IgD-negative memory B cell (primary cell): ENCODE measurements around the gene PRSS21. TPM values are rescaled to one million over a fixed set of nuclear protein-coding genes. Genes with fewer than 3 reads are reported as not detected.

Source experiments
- H3K27ac Mint-ChIP-seq, 3 donors: one replicate each; pipeline ENCODE4 v1.8.0; 2020 to 2022; ENCODE audit warnings: mild to moderate bottlenecking in 3 of 3, mixed read lengths in 3 of 3, moderate library complexity in 1 of 3
- H3K27me3 Mint-ChIP-seq: one replicate; pipeline ENCODE4 v1.8.0; 2021; ENCODE audit warnings: mixed read lengths
- H3K36me3 Mint-ChIP-seq: one replicate; pipeline ENCODE4 v1.8.0; 2020; ENCODE audit warnings: mild to moderate bottlenecking, mixed read lengths
- H3K4me1 Mint-ChIP-seq, 3 donors: one replicate each; pipeline ENCODE4 v1.8.0; 2020 to 2022; ENCODE audit warnings: mixed read lengths in 3 of 3, mild to moderate bottlenecking in 1 of 3
- H3K4me3 Mint-ChIP-seq, 4 donors: one replicate each; pipeline ENCODE4 v1.8.0; 2020 to 2022; ENCODE audit warnings: mild to moderate bottlenecking in 4 of 4, mixed read lengths in 4 of 4, moderate library complexity in 3 of 4
- H3K9me3 Mint-ChIP-seq, 3 donors: one replicate each; pipeline ENCODE4 v1.8.0; 2020 to 2021; ENCODE audit warnings: mixed read lengths in 3 of 3, mild to moderate bottlenecking in 1 of 3
- polyA plus RNA-seq: library from polyadenylated mRNA; unstranded; fragments of 300-500 nt; fragmentation: Illumina TruSeq; gene quantifications from one replicate; pipeline ENCODE4 v1.2.3, GENCODE V29; 2021

Gene PRSS21
- polyA plus RNA-seq, 1 donor from 2014 or later, result 10.4 TPM

DNA sequence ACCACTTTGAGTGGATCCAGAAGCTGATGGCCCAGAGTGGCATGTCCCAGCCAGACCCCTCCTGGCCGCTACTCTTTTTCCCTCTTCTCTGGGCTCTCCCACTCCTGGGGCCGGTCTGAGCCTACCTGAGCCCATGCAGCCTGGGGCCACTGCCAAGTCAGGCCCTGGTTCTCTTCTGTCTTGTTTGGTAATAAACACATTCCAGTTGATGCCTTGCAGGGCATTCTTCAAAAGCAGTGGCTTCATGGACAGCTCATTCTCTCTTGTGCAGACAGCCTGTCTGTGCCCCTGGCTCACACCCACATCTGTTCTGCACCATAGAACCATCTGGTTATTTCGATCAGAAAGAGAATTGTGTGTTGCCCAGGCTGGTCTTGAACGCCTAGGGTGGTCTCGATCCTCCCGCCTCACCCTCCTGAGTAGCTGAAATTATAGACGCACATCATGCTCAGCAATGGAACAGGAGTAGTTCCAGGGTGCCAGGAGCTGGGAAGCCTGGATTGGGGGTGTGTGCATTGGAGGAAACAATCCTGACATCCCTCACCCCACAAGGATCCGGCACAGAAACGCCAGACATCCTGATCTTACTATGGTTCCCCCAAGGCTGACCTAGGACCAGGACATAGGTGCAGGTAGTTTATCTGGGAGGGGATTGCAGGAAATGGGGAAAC lies 4.6 kb downstream of the PRSS21 start:
- Mint-ChIP-seq H3K27me3 (peaks cover 2% of the 10 kb centered on the region), H3K36me3 (peaks cover 2% of the 10 kb centered on the region), H3K9me3 (peaks cover 0 to 1% (median 0%) of the 10 kb centered on the region in 3 donors), H3K4me3 (no peak overlapping the region), H3K27ac (no peak overlapping the region), H3K4me1 (peaks cover 0 to 3% (median 0%) of the 10 kb centered on the region in 3 donors)

DNA sequence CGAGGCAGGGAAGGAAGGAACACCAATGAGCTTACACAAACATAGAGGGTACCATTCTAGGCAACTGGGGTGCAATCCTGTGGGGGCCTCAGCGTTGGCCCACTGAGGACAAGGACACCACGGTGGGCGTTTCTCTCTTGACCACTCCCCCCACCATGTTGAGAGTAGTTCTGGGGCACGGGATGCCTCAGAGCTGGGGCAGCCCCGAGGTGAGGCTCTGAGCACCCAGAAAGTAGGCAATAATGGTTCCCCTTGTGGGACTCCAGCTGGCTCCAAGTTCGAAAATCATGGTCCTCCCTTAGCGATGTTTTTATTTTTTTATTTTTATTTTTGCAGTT lies 5.1 kb downstream of the PRSS21 start:
- H3K4me3 Mint-ChIP-seq, result no peak overlapping the region
- peaks cover 2% of the 10 kb centered on the region for H3K27me3 Mint-ChIP-seq
- H3K9me3 Mint-ChIP-seq, result peaks cover 0 to 1% (median 0%) of the 10 kb centered on the region in 3 donors
- peaks cover 2% of the 10 kb centered on the region for H3K36me3 Mint-ChIP-seq
- peaks cover 0 to 3% (median 0%) of the 10 kb centered on the region in 3 donors for H3K4me1 Mint-ChIP-seq
- H3K27ac Mint-ChIP-seq, result no peak overlapping the region

DNA sequence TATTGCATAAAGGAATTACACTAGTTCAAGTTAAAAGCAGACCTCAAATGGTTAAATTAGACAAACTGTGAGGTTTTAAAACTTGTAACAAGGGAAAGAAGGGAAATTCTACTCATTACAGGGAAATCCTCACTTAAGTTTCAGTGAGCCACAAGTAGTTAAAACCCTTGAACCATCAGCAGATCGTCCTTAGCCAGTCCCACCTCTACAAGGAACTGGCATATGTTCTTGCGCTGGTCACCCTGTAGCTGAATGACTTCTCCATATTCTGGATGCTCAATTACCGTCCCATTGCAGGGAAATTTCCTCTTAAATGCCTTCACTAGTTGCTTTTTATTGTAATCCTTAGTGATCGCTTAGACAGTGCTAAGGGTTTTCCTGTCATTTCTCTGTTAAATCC lies 5.5 kb downstream of the PRSS21 start:
- Mint-ChIP-seq H3K27me3 (peaks cover 2% of the 10 kb centered on the region), H3K4me3 (no peak overlapping the region)

DNA sequence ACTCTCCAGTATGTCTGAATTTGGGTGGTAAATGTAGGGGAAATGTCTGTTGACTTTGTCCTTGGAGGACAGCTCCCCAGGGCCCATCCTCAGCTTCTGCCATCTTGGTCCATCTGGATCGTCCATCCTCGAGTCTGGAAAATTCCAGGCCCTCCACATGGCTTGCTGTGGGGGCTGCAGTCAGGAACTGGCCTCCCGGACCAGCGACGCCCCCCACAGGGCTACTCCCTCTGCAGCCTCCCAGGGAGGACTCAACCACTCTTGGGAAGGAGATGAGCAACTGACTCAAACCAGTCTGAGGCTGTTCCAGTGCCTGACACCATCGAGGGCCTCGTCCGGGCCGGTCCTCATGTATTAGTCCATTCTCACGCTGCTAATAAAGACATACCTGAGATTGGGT lies 7.6 kb downstream of the PRSS21 start:
- Mint-ChIP-seq H3K27ac (no peak overlapping the region), H3K4me1 (peaks cover 0 to 3% (median 0%) of the 10 kb centered on the region in 3 donors), H3K36me3 (no peaks in the 10 kb centered on the region), H3K27me3 (peaks cover 3% of the 10 kb centered on the region), H3K9me3 (no peaks in the 10 kb centered on the region), H3K4me3 (no peak overlapping the region)

More for the DNA sequence above, 5.5 kb downstream of the PRSS21 start:
- peaks cover 0 to 3% (median 0%) of the 10 kb centered on the region in 3 donors for H3K4me1 Mint-ChIP-seq
- H3K27ac Mint-ChIP-seq, result no peak overlapping the region
- H3K9me3 Mint-ChIP-seq, result peaks cover 0 to 1% (median 0%) of the 10 kb centered on the region in 3 donors
- peaks cover 2% of the 10 kb centered on the region for H3K36me3 Mint-ChIP-seq

DNA sequence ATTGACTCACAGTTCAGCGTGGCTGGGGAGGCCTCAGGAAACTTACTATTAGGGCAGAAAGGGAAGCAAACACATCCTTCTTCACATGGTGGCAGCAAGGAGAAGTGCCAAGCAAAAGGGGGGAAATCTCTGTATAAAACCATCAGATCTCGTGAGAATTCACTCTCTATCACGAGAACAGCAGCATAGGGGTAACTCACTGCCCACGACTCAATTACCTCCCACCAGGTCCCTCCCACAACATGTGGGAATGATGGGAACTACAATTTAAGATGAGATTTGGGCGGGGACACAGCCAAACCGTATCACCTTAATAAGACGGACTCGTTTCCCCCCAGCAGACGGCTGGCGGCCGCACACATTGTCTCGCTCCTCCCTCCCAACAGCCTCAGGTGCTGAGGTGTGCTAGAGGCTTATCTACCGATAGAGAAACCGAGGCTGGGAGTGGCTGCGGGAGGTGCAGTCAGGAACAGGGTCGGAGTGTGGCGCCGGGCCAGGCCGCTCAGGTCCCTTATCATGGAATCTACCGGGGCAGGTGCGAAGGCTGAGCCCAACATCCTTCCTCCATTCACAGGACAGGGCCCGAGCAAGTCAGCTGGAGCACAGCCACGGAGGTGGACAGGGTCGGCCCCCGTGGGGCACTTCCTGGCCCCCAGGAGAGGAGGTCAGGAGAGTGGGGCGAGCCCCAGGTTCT lies 8.2 kb downstream of the PRSS21 start:
- Mint-ChIP-seq H3K27me3 (peaks cover 3% of the 10 kb centered on the region), H3K27ac (no peak overlapping the region), H3K4me1 (peaks cover 0 to 3% (median 0%) of the 10 kb centered on the region in 3 donors), H3K36me3 (no peaks in the 10 kb centered on the region), H3K9me3 (no peaks in the 10 kb centered on the region), H3K4me3 (no peak overlapping the region)

DNA sequence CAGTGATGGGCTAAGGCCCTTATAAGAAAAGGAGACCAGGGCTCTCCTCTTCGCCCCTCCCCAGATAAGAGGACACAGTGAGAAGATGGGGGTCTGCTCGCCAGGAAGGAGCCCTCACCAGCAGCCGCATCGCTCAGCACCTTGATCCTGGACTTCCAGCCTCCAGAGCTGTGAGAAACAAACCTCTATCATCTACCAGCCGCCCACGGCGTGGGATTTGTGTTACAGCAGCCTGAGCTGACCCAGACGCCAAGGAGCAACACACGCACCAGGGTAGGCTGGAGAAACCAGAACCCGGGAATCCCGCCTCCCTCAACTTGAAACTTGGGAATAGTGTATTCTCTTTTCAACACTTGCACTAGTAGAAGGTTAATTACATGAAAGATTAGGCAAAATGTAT lies 8.9 kb downstream of the PRSS21 start:
- peaks cover 6% of the 10 kb centered on the region for H3K27me3 Mint-ChIP-seq
- H3K4me1 Mint-ChIP-seq, result peaks cover 0 to 3% (median 0%) of the 10 kb centered on the region in 3 donors
- no peaks in the 10 kb centered on the region for H3K36me3 Mint-ChIP-seq
- no peaks in the 10 kb centered on the region for H3K9me3 Mint-ChIP-seq
- no peak overlapping the region for H3K27ac Mint-ChIP-seq
- no peak overlapping the region for H3K4me3 Mint-ChIP-seq

DNA sequence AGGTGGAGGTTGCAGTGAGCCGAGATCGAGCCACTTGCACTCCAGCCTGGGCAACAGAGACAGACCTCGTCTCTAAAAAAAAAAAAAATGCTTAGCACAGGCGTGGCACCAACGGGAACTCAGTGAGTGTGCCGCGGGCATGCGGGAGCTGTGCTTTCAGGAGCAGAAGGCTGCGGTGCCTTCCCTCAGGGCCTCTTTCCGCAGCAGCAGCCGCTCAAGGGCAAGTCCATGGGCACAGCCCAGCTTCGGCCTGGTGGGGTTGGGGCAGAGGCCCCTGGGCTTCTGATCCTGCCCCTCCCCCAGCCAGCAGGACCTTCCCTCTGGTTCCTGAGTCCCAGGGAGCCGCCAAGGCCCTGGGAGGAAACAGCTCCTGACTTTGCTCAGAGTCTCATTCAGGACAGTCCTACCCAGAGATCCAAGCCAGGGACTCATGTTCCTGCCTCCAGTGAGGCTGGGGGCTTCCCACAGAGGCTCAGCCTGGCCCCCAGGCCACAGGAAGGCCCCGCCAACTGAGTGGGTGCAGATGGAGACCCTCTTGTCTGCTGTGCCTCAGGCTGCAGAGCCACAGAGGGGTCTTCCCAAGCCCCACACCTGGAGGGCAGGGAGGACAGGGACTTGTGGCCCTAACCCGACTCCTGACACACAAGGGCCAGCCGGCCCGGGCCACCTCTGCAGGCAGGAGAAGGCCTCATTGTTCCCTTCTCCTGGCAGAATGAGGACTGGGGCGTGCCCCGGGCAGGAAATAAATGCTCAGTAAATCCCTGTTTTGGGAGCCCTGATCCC lies 9.7 kb downstream of the PRSS21 start:
- Mint-ChIP-seq H3K27ac (no peak overlapping the region), H3K27me3 (peaks cover 14% of the 10 kb centered on the region), H3K4me3 (no peak overlapping the region), H3K4me1 (peaks cover 0 to 3% (median 0%) of the 10 kb centered on the region in 3 donors), H3K36me3 (no peaks in the 10 kb centered on the region), H3K9me3 (no peaks in the 10 kb centered on the region)

DNA sequence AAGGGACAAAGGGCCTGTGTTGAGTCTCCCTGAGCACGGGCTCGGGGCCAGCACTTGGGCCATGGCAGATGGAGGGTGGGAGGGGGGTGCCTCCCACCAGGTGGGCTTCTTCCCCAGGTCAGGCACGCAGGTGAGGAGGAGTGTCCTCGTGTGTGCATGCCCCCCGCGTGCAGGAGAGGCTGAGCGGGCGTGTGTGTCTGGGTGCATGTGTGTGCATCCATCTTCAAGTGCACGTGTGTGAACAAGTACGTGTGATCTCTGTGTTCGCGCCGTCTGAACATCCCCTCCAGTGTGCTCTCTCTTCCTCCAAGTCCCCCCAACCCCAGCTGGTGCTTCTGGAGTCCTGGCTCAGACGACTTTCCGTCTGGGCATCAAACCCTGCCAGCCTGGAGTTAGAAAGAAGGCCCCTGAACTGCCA lies 10.3 kb downstream of the PRSS21 start:
- Mint-ChIP-seq H3K27ac (no peak overlapping the region), H3K9me3 (no peaks in the 10 kb centered on the region), H3K4me3 (no peak overlapping the region), H3K4me1 (peaks cover 0 to 3% (median 0%) of the 10 kb centered on the region in 3 donors), H3K36me3 (no peaks in the 10 kb centered on the region), H3K27me3 (peaks cover 14% of the 10 kb centered on the region)

DNA sequence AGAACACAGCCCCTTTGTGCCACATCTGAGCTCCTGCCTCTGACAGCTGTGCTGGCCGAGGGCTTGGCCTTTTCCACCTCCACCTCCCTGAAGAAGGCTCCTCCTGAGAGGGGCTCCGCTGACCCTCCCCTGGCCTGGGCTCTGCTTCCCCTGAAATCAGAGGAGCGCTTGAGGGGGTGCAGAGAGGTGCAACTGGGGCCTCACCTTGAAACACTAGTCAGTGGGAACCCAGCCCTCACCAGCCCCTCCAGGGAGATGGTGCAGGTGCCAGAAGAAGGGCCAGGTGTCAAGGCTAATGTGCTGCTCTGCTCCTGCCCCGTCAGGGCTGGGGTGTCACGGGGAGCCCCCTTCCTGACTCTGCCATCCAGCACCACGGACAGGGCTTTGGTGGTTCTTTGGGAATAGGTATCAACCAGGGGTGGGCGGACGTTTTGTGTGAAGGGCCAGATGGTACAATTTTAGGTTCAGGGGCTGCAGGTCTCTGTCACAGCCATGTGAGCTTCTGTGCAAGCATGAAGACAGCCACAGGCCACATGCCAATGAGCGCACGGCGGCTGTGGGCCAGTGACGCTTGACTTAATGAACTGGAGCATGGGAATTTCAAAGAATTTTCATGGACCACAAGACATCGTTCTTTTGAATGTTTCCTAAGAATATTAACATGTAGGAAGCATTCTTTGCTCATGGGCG lies 10.9 kb downstream of the PRSS21 start:
- H3K4me1 Mint-ChIP-seq, result no peaks in the 10 kb centered on the region
- no peak overlapping the region for H3K27ac Mint-ChIP-seq
- H3K4me3 Mint-ChIP-seq, result no peak overlapping the region
- H3K36me3 Mint-ChIP-seq, result no peaks in the 10 kb centered on the region
- H3K9me3 Mint-ChIP-seq, result no peaks in the 10 kb centered on the region
- H3K27me3 Mint-ChIP-seq, result peaks cover 16% of the 10 kb centered on the region

DNA sequence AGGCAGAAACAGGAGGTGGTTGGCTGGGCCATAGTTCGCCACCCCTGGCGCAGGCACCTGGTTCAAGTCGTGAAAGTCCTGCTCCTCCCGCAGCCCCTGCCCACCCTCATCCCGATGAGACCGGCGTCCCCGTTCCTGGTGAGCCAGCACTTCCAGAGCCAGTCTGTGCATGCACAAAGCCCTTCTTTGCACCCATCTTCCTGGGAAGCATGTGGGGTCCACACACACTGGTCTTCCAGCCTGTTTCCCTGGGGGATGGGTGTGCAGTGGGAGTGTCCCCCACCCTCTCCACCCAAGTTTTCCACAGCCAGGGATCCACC lies 11.4 kb downstream of the PRSS21 start:
- Mint-ChIP-seq H3K27me3 (peaks cover 16% of the 10 kb centered on the region), H3K4me3 (no peak overlapping the region), H3K36me3 (no peaks in the 10 kb centered on the region), H3K4me1 (no peaks in the 10 kb centered on the region), H3K27ac (no peak overlapping the region), H3K9me3 (no peaks in the 10 kb centered on the region)

DNA sequence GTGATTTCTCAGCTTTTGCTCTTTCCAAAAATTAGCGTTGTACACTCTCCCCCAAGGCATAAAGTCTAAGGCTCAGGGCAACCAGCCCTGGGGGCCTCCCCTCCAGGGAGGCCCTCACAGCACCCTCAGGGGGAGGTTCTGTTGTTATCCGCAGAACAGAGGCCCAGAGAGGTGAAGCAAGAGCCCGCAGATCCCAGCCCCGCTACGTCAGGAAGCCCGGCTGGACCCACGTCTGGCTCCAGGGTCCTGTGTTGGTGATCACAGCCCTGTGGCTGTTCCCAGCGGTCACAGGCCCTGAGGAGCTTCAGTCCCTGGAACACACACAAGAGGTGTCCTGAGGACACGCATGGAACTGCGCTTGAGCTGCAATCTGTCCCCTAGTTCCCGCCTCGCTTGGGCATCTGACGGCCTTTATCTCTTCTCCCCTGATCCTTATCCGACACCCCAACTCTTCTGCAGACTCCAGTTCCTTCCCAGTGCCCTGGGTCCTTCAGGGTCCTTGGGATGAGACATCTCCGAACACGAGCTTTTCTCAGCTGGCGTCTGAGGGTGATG lies 11.9 kb downstream of the PRSS21 start:
- Mint-ChIP-seq H3K27ac (no peak overlapping the region), H3K4me3 (no peak overlapping the region), H3K27me3 (peaks cover 16% of the 10 kb centered on the region)

DNA sequence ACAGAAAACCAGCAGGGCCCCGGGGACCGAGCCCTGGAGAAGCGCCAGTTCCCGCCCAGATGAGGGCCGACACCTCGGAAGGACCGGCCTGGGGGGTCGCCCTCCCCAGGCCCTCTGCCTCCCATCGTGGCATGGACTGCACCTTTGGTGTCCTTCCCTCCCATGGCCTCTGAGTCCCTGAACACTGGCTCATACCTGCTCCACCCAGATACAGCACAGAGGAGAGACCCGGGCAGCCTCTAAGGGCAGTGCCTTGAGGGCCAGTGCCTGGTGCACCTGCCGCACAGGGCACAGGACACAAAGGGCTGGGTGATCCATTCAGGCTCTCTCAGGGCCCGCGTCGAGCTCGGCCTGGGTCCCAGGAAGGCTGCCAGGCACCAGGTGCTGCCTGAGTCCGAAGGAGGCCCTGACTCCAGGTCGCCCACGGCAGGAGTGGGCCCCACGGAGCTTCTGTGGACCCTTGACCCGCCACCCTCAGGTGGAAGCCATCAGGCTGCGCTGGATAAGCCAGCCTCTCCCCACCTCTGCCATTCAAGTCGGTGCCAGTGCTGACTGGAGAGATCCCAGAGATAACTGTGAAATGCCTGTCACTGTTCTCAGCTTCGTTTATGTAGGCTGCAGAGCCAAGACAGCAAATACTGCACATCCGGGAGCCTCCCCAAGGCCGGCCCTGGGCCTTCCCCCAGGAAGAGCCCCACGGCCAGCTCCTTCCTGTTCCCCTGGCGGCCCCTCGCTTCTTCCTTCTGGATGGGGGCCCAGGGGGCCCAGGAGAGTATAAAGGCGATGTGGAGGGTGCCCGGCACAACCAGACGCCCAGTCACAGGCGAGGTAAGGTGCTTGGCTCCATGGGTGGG lies 12.7 kb downstream of the PRSS21 start, which contains the start of gene ZG16B:
Gene ZG16B (plus strand): TSS at position 803 of the 854 bp plus-strand sequence. CDS start 139 bp downstream, outside the sequence.
- Mint-ChIP-seq H3K27ac (no peak within 1 kb of the TSS), H3K4me3 (peak within 1 kb of the TSS in 1 of 4 donors; percentile 20), H3K36me3 (no peaks in the 10 kb centered on the region), H3K27me3 (peaks cover 16% of the 10 kb centered on the region), H3K4me1 (no peaks in the 10 kb centered on the region), H3K9me3 (no peaks in the 10 kb centered on the region)

More for the DNA sequence above, 11.9 kb downstream of the PRSS21 start:
- Mint-ChIP-seq H3K4me1 (no peaks in the 10 kb centered on the region), H3K36me3 (no peaks in the 10 kb centered on the region), H3K9me3 (no peaks in the 10 kb centered on the region)

DNA sequence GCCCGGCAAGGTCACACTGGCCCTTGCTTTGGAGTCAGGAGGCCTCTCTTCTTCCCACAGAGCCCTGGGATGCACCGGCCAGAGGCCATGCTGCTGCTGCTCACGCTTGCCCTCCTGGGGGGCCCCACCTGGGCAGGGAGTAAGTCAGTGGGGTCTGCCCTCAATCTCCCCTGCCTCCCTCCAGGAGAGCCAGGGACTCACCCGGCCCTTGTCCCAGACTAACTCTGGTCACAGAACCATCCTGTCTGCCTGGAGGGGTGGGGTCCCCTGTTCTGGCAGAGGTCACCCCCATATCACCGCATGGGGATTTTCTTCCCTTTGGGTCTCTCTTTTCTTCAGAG lies 13.3 kb downstream of the PRSS21 start:
- no peak overlapping the region for H3K4me3 Mint-ChIP-seq
- H3K9me3 Mint-ChIP-seq, result no peaks in the 10 kb centered on the region
- H3K27ac Mint-ChIP-seq, result no peak overlapping the region
- H3K36me3 Mint-ChIP-seq, result no peaks in the 10 kb centered on the region
- H3K27me3 Mint-ChIP-seq, result peaks cover 17% of the 10 kb centered on the region
- H3K4me1 Mint-ChIP-seq, result no peaks in the 10 kb centered on the region

DNA sequence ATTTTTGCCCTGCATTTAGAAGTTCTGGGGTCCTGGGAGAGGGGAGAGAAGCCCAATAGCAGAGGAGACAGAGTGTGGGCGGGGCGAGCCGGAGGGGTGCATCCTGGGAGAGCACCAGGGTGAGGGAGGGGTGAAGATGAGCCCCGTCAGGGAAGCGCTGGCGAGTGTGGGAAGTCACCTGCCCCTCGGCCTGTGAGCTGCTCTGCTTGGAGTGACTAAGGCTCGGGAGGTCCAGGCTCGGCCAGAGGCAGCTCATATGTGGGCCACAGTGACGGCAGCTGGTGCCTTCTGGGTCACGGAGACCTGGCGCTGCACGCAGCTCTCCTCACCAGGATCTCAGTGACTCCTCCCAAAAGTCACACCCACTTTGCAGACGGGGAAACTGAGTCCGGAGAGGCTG lies 14.2 kb downstream of the PRSS21 start:
- peaks cover 18% of the 10 kb centered on the region for H3K27me3 Mint-ChIP-seq
- H3K36me3 Mint-ChIP-seq, result no peaks in the 10 kb centered on the region
- no peak overlapping the region for H3K4me3 Mint-ChIP-seq
- H3K27ac Mint-ChIP-seq, result no peak overlapping the region
- no peaks in the 10 kb centered on the region for H3K9me3 Mint-ChIP-seq
- no peaks in the 10 kb centered on the region for H3K4me1 Mint-ChIP-seq
